GM18508 (cell line): Measurements from ENCODE around the gene BMP7.

ENCODE experiments used
- ATAC-seq: cut with Tn5 transposase; IDR thresholded peaks from one replicate; pipeline ENCODE4 v1.9.1; 2021; ENCODE audit warnings: moderate number of reproducible peaks; ENCODE audit not compliant: insufficient read depth, unreplicated experiment

The BMP7 gene

DNA sequence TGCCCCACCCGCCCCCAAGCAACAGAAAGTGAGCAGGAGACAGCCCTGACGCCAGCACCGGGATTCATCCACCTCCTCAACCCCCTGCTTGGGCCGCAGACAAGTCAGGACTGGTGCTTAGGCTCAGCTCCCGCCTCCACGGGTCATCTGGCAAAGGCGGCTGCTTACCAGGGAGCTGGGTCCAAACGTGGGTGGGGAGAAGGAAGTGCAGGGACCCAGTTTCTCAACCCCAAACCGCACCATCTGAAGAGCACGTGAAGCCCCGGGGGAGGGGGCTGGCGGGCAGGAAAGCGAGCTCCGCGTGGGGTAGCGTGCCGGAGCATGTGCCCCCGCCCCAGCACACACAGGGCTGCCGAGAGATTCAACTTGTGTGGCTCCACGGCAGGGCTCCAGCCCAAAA lies 87.2 kb downstream of the BMP7 start:
- no peak for ATAC-seq

DNA sequence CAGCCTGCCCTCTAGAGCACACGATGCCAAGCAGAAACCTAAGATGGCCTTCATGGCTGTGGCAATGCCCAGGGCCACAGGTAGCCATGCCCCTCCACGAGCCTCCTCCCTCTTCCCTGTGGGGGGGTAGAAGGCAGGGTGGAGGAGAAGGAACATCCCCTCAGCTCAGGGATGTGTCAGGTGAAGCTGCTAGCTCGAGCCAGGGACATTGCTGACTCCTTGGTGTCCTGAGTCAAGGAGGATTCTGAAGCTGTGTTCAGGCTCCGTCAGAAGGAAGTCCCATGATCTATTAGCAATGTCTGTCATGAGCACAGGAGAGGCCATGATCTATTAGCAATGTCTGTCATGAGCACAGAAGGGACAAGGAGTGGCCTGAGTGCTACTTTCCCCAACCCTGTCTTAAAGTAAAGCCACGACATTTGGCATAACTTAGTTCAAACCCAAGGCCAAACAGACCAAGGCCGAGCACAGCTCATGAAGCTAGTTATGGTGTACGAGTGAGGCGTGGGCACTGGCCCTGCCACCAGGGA lies 87.8 kb downstream of the BMP7 start:
- ATAC-seq = no peak

DNA sequence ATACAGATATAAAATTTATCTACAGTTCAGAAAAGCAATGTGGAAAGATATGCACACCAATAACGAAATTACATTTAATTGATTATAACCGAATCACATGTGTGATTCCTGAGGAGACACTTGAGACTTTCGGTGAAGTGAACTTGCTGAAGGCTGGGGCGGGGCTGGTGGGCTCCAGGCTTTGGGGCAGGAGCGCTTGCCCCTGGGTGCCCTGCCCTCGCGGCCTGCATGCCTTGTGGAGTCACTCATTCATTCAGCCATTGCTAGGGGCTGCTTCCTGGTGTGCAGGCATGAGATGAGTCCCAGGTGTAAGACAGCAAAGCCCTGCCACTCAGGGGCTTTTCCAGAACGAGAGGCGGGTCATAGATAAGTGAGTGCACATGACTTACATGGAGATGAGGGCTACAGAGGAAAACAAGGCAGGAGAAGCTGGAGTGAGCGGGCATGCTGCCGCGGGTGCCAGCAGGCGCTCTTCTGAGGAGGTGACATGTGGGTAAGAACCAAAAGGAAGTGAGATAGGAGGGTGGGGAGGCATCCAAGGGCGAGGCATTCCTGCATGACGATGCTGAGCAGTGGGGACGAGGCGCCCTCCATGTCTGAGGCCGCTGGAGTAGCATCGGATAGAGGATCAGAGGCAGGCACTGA lies 88.7 kb downstream of the BMP7 start:
- ATAC-seq = no peak

DNA sequence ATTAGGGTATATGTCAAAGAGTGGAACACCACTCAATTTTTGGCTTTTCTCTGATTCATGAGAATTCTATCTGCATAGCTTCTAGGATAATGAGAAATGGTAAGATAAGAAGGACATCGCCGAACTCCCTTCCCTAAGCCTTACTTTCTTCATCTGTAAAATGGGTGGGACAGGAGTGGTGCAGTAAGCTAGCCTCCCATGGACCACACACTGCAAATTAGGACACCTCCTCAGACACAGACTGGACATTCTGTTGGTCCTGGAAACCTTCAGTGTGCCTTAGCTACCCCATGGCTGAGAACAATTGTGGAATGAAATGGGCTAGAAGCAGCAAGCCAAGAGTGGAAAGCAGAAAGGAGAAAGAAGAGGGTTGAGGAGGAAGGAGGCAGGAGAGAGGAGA lies 89.6 kb downstream of the BMP7 start:
- no peak for ATAC-seq

- no peak for ATAC-seq
Measured at GRCh38 chr20:57175397-57176010, 90.9 kb downstream of the BMP7 start.

- no peak for ATAC-seq
Measured at GRCh38 chr20:57174737-57175136, 91.7 kb downstream of the BMP7 start.

- no peak for ATAC-seq
Measured at GRCh38 chr20:57173986-57174385, 92.5 kb downstream of the BMP7 start.

DNA sequence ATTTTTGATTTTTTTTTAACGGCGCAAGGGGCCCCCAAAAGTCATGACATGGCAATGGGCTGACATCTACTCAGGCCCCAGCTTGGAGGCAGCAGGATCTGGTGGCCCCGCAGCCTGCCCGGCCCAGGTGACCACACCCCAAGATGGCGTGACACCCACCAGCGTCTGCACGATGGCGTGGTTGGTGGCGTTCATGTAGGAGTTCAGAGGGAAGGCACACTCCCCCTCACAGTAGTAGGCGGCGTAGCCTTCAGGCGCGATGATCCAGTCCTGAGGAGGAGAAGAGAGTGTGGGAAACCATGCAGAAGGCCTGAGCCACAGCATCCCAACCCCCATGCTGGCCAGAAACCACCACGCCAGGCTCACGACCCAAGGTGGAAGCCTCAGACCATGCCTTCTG lies 93.4 kb downstream of the BMP7 start:
- no peak for ATAC-seq

- no peak for ATAC-seq
Measured at GRCh38 chr20:57170343-57170742, 96.1 kb downstream of the BMP7 start.

DNA sequence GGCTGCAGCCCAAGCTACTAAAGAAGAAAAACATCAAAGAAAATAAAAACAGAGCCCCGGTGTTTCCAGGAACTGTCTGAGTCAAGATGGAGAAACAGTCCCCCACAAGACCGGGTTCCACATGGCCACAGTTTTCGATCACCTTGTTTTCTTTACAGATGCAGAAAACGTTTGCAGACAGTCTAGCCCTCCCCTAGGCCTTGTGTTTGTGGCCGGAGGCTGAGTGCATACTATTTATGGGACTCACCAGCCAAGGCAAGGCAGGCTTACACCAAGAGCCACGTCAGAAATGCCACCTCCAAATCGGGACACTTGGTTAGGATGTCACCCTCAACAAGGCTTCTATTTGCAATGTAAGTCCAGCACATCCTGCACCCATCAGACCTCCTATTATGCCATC lies 97.3 kb downstream of the BMP7 start:
- no peak for ATAC-seq

DNA sequence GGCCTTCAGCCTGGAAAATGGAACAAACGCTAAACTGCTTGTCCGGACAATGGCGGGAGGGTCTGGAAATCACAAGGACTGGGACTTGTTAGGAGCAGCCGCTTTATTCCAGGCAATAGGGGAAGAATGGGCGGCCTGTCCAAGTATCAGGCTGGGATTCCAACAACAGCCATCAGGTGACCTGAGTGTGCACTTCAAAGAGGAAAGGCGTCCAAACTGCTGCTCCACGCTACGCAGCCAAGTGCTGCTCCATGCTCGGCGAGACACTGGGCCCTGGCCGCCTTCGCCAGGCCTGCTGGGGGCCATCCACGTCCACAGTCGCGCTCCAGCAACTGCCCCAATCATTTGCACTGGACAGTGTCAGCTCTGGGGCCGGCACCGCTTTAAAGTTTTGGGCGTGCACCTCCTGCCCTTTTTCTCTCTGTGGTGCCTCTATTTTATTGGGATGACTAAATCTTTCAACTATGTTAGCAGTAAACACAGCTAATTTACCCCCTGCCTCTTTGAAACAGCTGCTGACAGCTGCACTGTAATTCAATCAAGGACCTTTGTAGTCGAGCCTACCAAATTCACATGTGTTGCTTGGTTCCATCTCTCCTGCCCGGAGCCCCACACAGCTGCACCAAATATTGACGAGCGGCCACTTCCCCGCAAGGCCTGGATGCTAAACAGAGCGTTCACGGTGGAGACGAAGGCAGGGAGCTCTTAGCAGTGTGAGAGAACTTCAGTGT lies 98.3 kb downstream of the BMP7 start:
- ATAC-seq = no peak

GRCh38 chr20:57167292-57167655 lies 99.2 kb downstream of the BMP7 start:
- ATAC-seq = no peak

DNA sequence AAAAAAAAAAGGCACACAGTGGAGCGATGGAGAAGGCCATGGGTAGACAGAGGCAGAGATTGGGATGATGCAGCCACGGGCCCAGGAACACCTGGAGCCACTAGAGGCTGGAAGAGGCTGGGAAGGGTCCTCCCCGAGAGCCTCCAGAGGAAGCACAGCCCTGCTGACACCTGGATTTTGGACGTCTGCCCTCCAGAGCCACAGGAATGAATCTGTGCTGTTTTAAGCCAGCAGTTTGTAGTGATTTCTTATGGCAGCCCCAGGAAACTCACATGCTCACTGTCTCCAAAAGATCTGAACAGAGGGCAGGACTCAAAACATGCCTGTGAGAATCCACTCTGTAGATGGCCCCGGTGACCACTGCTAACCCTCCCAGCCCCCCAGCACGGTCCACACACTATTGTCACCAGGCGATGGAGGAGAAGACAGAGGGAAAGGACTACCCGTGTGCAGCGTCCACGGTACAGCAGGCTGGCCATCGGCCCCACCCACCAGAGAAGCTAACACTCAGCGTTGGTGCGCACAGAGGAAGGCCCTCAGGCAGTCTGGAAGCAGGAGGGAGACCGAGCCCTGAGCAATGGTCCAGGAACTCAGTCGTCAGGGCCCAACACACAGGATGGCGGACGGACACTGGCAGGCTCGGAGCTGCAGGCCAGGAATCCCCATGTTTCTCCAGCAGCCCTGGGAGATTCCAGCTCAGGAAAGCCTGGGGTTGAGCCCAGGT lies 99.7 kb downstream of the BMP7 start:
- ATAC-seq = no peak

GRCh38 chr20:57165427-57166004 lies 100.9 kb downstream of the BMP7 start:
- no peak for ATAC-seq

DNA sequence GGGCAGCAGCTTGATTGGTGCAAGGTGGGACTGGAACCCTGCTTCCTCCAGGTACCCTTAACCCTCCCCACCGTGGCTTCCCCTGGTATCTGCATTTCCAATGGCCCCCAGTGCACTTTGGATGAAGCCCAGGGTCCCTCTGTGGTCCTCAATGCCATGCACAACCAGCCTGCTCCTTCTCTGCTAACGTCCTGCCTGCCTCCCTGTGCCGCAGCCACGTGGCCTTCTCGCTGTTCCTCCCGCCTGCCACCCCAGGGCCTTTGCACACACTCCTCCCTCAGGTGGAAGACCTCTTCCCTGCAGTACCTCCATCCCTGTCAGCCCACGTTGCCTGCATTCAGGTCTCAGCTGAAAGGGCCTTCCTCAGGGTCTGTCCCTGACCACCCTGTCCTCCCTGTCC lies 101.6 kb downstream of the BMP7 start:
- no peak for ATAC-seq

- no peak for ATAC-seq
Measured at GRCh38 chr20:57163041-57163440, 103.4 kb downstream of the BMP7 start.

GRCh38 chr20:57162362-57162652 lies 104.1 kb downstream of the BMP7 start:
- ATAC-seq = no peak

- no peak for ATAC-seq
Measured at GRCh38 chr20:57161478-57162361, 104.7 kb downstream of the BMP7 start.

DNA sequence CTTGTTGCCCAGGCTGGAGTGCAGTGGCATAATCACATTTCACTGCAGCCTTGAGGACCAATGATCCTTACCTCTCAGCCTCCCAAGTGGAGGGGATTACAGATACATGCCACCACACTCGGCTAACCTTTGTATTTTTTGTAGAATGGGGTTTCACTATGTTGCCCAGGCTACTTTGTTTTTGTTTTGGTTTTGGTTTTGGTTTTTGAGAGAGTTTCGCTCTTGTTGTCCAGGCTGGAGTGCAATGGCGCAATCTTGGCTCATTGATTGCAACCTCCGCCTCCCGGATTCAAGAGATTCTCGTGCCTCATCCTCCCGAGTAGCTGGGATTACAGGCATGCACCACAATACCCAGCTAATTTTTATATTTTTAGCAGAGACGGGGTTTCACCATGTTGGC lies 105.5 kb downstream of the BMP7 start:
- ATAC-seq = no peak
